Astrocyte of the hippocampus (primary cell): ENCODE results near the gene BTBD9.

Experiments
- DNase-seq: peaks from one replicate; pipeline ENCODE4 v3.0.0; 2011; ENCODE audit warnings: low read depth, low spot score

BTBD9 gene

GRCh38 chr6:38209371-38210260, 430.1 kb downstream of the BTBD9 start:
- DNase-seq: peak; percentile 77

GRCh38 chr6:38208028-38208427, 431.7 kb downstream of the BTBD9 start:
- DNase-seq: no peak

GRCh38 chr6:38207375-38207774, 432.4 kb downstream of the BTBD9 start:
- DNase-seq: no peak

GRCh38 chr6:38198219-38198618, 441.5 kb downstream of the BTBD9 start:
- no peak for DNase-seq

GRCh38 chr6:38195113-38195635, 444.6 kb downstream of the BTBD9 start:
- DNase-seq: no peak

GRCh38 chr6:38194589-38194988, 445.1 kb downstream of the BTBD9 start:
- no peak for DNase-seq

- no peak for DNase-seq
Measured at GRCh38 chr6:38194282-38194572, 445.5 kb downstream of the BTBD9 start.

GRCh38 chr6:38193481-38194281, 446.0 kb downstream of the BTBD9 start:
- DNase-seq: no peak

GRCh38 chr6:38193051-38193450, 446.7 kb downstream of the BTBD9 start:
- no peak for DNase-seq

- DNase-seq: no peak
Measured at GRCh38 chr6:38192487-38192886, 447.2 kb downstream of the BTBD9 start.

GRCh38 chr6:38192011-38192410, 447.7 kb downstream of the BTBD9 start:
- DNase-seq: no peak

- no peak for DNase-seq
Measured at GRCh38 chr6:38191418-38191817, 448.3 kb downstream of the BTBD9 start.

- no peak for DNase-seq
Measured at GRCh38 chr6:38188677-38189335, 450.9 kb downstream of the BTBD9 start.

- DNase-seq: no peak
Measured at GRCh38 chr6:38187811-38188590, 451.7 kb downstream of the BTBD9 start.

- DNase-seq: no peak
Measured at GRCh38 chr6:38187325-38187724, 452.4 kb downstream of the BTBD9 start.

GRCh38 chr6:38185752-38186151, 454.0 kb downstream of the BTBD9 start:
- no peak for DNase-seq

- no peak for DNase-seq
Measured at GRCh38 chr6:38185244-38185643, 454.5 kb downstream of the BTBD9 start.

- peak; percentile 45 for DNase-seq
Measured at GRCh38 chr6:38184585-38185080, 455.1 kb downstream of the BTBD9 start.

- no peak for DNase-seq
Measured at GRCh38 chr6:38183856-38184584, 455.7 kb downstream of the BTBD9 start.

- DNase-seq: no peak
Measured at GRCh38 chr6:38182426-38182825, 457.3 kb downstream of the BTBD9 start.
